Raji (cell line): ENCODE results near the gene PIGV.

Source experiments
- POLR2A ChIP-seq: IDR thresholded peaks from 2 replicates; pipeline ENCODE4 v1.6.1; 2011; ENCODE audit warnings: low read depth, low read length, control low read depth; ENCODE audit not compliant: insufficient read depth

The PIGV gene

GRCh38 chr1:26811708-26812107 lies 24.0 kb downstream of the PIGV start:
- no peak for TF ChIP-seq POLR2A

DNA sequence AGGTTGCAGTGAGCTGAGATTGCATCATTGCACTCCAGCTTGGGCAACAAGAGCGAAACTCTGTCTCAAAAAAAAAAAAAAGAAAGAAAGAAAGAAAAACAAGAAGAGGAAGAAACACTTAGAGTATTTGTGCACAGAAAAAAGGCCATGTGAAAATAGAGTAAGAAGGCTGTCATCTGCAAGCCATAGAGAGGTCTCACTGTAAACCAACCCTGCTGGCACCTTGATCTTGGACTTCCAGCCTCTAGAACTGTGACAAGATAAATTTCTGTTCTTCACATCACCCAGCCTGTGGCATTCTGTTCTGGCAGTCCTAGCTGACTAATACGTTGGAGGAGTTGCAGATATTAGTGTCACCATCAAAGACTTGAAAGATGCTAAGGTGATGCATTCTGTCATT lies 26.6 kb downstream of the PIGV start:
- TF ChIP-seq POLR2A = no peak

GRCh38 chr1:26814893-26815292 lies 27.1 kb downstream of the PIGV start:
- TF ChIP-seq POLR2A = no peak

GRCh38 chr1:26820784-26821269 lies 33.1 kb downstream of the PIGV start:
- TF ChIP-seq POLR2A = peak; percentile 35; the same call in 1 of the 2 replicates

DNA sequence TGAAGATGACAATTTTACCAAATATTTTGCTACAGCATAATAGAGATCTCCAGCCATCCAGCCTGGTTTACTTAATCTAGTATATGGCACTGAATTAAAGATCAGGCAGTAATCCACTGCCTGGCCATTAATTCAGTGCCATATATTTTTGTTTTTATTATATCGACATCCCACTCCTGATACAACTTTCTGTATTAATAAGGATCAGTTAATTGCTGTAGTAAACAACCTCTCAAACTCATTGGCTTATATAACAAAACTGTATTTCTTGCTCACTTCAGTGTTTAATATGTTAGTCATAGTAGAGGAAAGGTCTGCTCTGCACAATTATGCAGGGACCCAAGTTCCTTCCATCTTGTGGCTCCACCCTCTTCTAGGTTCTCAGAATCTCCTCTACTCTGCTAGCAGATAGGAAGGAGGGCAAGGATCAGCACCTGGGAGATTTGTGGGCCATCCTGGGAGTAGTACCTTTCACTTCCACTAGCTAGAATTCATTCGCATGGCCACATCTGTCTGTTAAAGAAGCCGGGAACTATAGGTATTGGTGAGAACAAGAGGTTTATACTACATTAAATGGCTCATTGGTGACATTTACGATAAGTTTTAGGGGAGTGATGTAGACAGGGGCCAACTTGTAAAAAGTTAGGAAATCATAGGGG lies 35.1 kb downstream of the PIGV start:
- TF ChIP-seq POLR2A = no peak

GRCh38 chr1:26824731-26825130 lies 37.0 kb downstream of the PIGV start:
- no peak for TF ChIP-seq POLR2A

DNA sequence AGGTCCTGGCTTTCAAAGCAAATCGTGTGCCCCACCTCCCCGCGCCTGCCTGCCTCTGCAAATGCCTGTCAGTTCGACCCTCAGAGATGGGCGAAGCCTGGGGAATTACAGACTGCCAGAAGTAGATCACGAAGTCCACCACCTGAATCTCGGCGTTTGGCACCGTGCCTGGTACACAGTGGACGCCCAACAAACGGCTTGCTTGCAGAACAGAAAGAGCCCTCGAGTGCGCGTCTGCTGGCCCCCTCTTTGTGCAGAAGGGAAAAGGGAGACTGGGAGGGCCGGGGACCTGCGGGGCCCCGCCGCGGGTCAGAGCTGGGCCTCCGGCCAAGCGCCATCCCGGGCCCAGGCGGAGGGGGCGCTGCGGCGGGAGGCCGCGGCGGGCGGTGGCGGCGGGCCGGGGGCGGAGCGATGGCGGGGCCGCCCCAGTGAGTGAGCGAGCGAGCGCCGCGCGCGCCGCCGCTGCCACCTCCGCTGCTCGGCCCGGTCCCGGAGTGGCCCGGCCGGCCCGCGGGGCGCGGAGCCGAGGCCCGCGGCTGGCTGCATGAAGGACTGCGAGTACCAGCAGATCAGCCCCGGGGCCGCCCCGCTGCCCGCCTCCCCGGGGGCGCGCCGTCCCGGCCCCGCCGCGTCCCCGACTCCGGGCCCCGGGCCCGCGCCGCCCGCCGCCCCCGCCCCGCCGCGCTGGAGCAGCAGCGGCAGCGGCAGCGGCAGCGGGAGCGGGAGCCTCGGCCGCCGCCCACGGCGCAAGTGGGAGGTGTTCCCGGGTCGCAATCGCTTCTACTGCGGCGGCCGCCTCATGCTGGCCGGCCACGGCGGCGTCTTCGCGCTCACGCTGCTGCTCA lies 38.7 kb downstream of the PIGV start, which contains the start of gene ZDHHC18:
Gene ZDHHC18 (plus strand): TSS at position 428 of the 845 bp plus-strand sequence. CDS start 117 bp downstream, at position 545.
- TF ChIP-seq POLR2A = peak; percentile 79

- TF ChIP-seq POLR2A = no peak
Observed at GRCh38 chr1:26827106-26827604, 39.4 kb downstream of the PIGV start.

DNA sequence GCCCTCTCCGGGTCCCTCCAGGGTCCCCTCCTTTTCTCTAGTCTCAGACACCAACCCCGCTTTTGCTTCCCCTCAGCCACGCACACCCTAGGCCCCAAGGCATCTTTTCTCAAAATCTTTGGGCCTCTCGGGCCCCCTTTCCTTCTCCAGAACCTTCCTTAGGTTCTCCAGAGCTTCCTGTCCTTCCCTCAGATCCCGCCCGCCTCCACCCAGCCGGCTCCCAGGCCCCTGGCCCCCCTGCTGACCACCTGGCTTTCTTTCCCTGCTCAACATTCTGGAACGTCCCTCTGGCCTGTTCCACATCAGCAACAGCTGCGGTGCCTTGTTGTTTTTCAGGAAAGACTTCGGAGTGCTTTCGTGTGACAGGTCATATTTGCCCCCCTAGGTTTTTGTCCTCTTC lies 39.9 kb downstream of the PIGV start:
- TF ChIP-seq POLR2A = no peak

DNA sequence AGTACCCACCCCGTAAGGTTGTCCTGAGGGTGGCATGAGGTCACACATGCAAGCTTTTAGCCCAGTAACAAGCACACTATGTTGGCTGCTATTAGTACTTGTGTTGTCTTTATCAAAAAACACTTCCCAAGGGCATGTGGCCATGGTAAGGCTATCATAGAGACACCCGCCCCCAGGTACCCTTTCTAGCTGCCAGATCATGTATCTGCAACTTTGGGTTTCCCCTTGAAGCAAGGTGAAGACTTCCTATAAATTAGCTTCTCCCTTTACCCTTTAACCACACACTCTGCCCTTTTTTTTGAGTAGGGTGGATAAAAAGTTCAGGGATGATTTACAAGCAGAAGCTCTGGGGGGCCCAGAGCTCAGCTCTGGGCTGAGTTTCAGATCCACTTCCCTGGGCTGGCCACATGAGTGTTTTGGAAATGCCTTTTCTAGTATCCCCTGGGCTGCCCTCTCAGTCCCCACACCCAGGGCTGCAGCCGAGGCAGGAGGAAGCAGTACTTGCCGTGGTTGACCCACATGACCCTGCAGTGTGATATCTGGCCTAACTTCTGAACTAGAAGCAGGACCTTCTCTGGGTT lies 40.8 kb downstream of the PIGV start:
- 0 out of 2 replicates have a peak, but pooled peaks have one; percentile 8 for TF ChIP-seq POLR2A

- TF ChIP-seq POLR2A = no peak
Observed at GRCh38 chr1:26829184-26829911, 41.6 kb downstream of the PIGV start.

DNA sequence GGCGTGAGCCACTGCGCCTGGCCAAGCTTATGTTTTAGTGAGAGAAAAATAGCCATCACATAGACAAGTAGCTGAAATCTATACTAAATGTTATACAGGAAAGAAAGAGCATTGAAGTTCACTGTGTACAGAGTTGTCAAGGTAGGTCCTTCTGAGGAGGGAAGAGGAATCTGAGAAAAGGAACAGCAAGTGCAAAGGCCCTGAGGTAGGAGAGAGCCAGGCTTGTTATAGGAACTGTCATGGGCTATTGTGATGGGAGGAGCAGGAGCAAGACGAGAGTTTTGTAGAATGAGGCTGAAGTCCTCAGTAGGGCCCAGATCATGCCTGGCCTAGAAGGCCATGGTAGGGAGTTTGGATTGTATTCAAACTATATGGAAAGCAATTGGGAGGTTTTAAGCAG lies 43.3 kb downstream of the PIGV start:
- TF ChIP-seq POLR2A = no peak

GRCh38 chr1:26831546-26832248 lies 43.9 kb downstream of the PIGV start:
- TF ChIP-seq POLR2A = no peak

GRCh38 chr1:26832249-26832960 lies 44.7 kb downstream of the PIGV start:
- TF ChIP-seq POLR2A = no peak
